GM19452 (cell line): Measurements from ENCODE around the gene CIAO2A.
A peak's percentile ranks its signal among the peaks of the same experiment; 100 is the strongest.
"Not testable (repeated sequence)": the region's sequence is repeated elsewhere in the genome, so short reads cannot be mapped to it uniquely, and the experiment has no call there.

ENCODE experiments used
- ATAC-seq: cut with Tn5 transposase; IDR thresholded peaks from one replicate; pipeline ENCODE4 v1.9.1; 2021; ENCODE audit not compliant: unreplicated experiment

CIAO2A gene

GRCh38 chr15:64072812-64073211 lies 20.8 kb downstream of the CIAO2A start:
- no peak for ATAC-seq

DNA sequence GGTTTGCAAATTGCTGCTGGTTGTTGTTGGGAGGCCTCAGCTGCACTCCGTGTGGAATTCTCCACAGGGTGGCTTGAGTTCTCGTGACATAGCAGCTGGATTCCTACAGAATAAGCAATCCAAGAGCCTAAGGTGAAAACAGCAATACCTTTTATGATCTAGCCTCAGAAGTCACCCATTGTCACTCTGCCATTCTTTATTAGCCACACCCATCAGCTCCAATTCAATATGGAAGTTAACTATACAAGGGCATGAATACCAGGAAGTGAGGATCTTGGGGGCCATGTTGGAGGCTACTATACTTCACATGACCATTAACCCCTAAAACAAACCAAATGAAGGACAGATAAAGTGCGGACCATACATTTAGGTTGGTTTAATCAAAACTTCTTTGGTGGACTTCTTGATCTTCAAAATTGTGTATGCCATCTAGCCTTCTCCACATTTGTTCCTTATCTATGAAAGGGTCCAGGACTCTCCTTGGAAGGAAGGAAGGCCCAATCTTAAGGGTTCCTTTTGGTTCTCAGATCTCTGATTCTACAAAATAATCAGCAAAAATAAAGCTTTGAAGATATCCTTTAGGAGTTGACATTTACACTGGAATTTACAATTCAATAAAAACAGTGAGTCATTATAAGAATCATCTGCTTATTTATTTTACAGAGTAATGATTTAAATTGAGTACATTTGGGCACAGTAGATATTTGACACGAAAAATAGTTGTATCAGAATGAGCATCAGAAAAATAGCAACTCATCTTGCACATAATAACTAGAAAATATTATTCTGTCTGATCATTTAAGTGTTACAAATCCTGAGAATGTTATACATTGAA lies 21.5 kb downstream of the CIAO2A start:
- ATAC-seq: no peak

DNA sequence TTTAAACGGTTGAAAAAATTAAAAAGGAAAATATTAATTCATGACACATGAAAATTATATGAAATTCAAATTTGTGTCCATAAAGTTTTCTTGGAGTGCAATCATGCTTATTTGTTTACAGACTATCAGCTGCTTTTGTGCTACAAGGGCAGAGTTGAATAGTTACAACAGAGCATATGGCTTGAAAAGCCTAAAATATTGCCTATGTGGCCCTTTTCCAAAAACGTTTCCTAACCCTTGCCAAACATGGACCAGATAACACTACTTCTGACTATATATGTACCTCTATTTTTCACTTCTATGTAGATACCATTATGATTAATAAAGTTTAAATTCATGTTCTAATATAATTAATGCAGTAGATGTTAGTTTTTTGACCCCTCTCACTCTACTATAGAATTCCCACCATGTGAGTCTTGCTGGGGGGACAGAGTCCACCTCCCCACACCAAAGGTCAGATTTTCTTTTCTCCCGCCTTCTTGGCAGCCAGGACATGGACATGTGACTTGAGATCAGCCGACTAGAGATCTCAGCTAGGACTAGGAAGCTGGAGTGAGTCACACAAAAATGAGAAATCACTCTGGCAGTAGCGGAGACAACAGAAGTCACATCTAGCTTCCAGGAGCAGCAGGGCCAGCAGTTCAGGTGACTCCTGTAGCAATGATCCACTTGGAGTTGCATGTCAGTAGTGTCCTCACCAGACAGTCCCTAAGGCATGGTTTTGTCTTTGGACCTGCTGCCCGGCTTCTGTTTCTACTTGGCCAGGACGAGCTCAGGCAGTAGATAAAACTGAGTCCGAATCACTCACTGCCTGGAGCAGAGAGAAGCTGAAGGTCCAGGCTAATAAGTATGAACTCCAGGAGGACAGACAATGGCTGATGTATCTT lies 22.4 kb downstream of the CIAO2A start:
- ATAC-seq: no peak

- ATAC-seq: no peak
Measured at GRCh38 chr15:64070106-64070505, 23.5 kb downstream of the CIAO2A start.

- ATAC-seq: no peak
Measured at GRCh38 chr15:64068133-64068532, 25.5 kb downstream of the CIAO2A start.

DNA sequence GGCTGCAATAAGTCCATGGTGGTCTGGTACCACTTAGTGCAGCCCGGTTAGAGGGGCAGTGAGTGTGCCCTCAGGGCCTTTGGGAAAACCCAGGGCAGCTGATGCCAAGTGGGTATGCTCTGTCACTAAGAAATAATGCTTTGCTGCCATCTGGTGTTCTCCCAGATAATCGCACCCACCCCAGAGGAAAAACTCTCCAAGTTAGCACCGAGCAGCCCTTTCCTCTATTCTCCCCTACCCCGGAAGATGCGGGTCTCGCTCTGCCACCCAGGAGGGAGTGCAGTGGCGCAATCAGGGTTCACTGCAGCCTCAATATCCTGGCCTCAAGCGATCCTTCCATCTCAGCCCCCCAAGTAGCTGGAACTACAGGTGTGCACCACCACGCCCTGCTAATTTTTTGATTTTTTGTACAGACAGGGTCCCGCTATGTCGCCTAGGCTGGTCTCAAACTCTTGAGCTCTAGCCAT lies 26.0 kb downstream of the CIAO2A start:
- no peak for ATAC-seq

GRCh38 chr15:64066451-64066850 lies 27.2 kb downstream of the CIAO2A start:
- ATAC-seq: no peak

GRCh38 chr15:64060716-64061115 lies 32.9 kb downstream of the CIAO2A start:
- no peak for ATAC-seq

DNA sequence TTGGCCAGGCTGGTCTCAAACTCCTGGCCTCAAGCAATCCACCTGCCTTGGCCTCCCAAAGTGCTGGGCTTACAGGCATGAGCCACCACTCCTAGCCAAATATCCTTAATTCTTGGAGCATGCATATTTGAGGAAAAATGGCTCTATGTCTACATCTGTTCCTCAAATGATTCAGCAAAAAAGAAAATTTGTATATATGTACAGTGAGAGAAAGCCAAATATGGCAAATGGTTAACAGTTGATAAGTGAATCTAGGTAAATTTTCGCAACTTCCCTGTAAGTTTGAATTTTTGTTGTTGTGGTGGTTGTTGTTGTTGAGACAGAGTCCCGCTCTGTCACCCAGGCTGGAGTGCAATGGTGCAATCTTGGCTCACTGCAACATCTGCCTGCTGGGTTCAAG lies 34.5 kb downstream of the CIAO2A start:
- ATAC-seq: not testable (repeated sequence)

- ATAC-seq: no peak
Measured at GRCh38 chr15:64058279-64058678, 35.4 kb downstream of the CIAO2A start.

DNA sequence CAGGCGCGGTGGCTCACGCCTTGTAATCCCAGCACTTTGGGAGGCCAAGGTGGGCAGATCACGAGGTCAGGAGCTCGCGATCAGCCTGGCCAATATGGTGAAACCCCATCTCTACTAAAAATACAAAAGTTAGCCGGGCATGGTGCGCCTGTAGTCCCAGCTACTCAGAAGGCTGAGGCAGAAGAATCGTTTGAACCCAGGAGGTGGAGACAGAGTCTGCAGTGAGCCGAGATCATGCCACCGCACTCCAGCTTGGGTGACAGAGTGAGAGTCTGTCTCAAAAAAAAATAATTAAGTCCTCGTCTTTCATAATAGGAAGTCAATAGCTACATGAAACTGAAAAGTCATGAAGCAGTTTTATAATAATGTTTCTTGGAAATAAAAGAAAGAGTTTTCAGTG lies 40.0 kb downstream of the CIAO2A start:
- ATAC-seq: not testable (repeated sequence)

DNA sequence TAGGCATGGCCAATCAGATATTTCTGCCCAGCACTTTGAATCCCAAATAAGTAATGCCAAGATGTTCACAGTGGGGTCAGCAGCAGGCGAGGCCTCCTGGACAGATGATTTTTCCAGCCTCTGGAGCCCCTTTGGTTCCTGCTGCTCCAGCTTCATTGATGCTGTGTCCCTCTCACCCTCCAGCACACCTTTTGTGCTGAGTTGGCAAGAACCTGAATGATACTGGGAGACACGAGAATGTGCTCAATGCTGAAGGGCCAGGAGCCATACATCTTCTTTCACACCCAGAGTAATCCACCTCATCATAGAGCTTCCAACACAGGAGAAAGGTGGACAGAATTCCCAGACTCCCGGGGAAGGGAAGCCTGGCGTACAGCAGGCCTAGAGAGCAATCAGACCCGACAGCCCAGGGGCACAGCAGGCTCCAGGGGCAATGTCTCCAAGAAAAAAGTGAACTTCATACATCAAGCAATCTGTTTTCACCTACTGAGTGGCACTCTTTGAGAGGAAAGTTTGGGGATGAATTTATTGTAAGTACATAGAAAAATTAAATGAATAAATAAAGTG lies 40.6 kb downstream of the CIAO2A start:
- no peak for ATAC-seq

- no peak for ATAC-seq
Measured at GRCh38 chr15:64051407-64052259, 42.0 kb downstream of the CIAO2A start.

DNA sequence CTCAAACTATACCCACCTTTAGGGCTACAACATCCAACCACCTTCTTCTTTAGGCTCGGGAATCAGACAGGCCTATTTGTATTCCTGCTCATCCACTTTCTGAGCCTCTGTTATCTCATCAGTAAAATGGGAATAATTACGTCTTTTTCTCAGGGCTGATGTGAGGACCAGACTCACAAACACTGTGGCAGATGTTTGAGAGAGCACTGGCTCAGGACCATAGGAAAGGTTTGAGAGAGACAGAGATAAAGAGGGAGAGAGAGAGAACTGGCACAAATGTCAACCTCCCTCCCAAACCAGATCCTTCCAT lies 42.6 kb downstream of the CIAO2A start:
- ATAC-seq: no peak

DNA sequence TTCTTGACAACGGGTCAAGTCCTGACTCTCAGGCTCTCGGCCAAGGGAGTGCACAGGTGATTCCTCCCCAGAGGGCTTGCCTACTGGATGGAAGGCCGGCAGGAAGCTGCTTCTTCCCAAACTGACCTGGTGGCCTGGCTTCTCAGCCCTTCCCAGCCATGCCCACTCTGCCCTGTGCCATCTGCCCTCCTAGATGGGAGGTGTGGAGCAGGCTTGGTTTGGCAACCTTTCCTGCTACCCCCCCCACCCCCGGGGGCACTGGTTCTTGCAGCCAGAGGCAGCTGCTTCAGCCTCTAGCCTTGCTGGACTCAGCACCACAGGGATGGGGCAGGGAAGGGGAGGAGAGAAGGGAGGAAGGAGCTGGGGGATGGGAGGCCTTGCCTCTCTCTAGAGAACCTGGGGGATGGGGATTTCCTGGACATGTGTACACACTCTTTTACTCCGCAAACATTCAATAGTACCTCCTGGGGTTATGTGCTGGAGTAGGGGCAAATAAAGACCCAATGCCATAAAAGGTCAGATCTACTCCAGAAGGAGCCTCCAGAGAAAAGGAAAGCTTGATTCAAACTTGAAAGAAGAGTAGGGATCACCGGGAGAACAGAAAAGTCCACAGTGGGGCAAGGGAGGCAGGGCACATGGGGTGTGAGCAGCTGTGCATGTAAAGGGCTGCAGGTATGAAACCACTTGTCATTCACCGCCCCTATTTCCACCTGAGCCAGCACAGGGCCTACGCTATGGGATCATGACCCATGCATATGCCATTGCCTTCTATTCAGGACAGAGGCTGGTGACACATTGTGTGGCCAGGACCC lies 43.2 kb downstream of the CIAO2A start:
- ATAC-seq: no peak

DNA sequence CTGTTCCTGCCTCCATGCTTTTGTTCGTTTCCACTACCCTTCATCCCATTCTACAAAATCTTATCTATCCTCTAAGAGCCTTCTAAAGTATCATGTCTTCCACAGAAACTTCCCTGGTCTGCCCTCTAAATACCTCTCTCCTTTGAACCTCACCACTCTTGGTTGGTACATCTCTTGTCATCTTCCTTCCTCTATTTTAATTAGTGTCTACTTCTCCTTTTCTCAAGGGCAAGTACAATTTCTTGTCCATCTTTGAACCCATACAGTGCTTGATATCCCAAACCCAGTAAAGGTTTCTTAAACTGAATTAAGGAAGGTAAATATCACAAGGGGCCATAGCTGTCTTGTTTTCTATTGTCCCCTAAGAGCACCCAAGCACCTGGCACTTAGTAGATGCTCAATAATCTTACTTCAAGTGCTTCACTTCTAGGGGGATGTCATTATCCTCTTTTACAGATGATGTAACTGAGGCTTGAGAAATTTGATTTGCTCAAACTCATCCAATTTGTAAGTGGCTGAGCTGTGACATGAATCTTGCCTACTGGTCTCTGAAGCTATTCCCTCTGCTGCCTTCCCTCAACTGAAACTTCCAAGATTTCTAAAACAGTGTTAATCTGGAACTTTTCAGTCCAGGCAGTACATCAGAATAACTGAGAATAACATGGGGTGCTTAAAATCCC lies 44.7 kb downstream of the CIAO2A start:
- no peak for ATAC-seq

- ATAC-seq: peak; percentile 63
Measured at GRCh38 chr15:64046421-64047153, 47.1 kb downstream of the CIAO2A start, which contains the start of gene DAPK2. DAPK2 (minus strand) TSS chr15:64046485; CDS start chr15:64040261, 6,224 bp downstream.

- ATAC-seq: peak; percentile 18
Measured at GRCh38 chr15:64045774-64046420, 47.7 kb downstream of the CIAO2A start.
